ENCODE measurements around the gene SCD. TPM values are rescaled to one million over a fixed set of nuclear protein-coding genes. Genes with fewer than 3 reads are reported as not detected.
A peak's percentile ranks its signal among the peaks of the same experiment; 100 is the strongest.

Gene SCD
- total RNA-seq, 5 donors from 2014 or later (not counting 1 experiment from before 2014, with no cell fraction given), result 2.1 to 5.7 (median 4.7) TPM

GRCh38 chr10:100334762-100335161, 12.3 kb upstream of the SCD start:
- POLR2A ChIA-PET, result no interaction called here
- ATAC-seq (replicated peaks in 1 of 4) (no peak), DNase-seq (no peak)
- Histone ChIP-seq H3K4me3 (ENCODE audit: control insufficient read depth in 1 of 2, extremely low read depth in 1 of 2, low read length in 1 of 2) (no peak overlapping the region), H3K27me3 (replicated peaks in 1 of 2; ENCODE audit: control insufficient read depth in 2 of 2, extremely low read depth in 1 of 2, insufficient read depth in 2 of 2, low read length in 1 of 2) (peaks cover 0 to 21% of the 10 kb centered on the region in 2 experiments), H3K9me3 (no peaks in the 10 kb centered on the region), H3K4me1 (ENCODE audit: control insufficient read depth in 1 of 2, extremely low read depth in 1 of 2, insufficient read depth in 2 of 2, low read length in 2 of 2) (no peaks in the 10 kb centered on the region), H3K36me3 (ENCODE audit: control insufficient read depth in 2 of 2, extremely low read depth in 1 of 2, insufficient read depth in 1 of 2, low read length in 1 of 2) (no peaks in the 10 kb centered on the region), H3K27ac (ENCODE audit: low read length) (no peak overlapping the region)
- no peak overlapping the region for H3K4me3 Mint-ChIP-seq
- peaks cover 0 to 4% (median 4%) of the 10 kb centered on the region in 3 donors for H3K4me1 Mint-ChIP-seq
- WGBS (ENCODE audit: insufficient coverage), result 82% methylated on average over 8 of the region's 9 CpGs
- CTCF ChIA-PET, result interaction anchor here (0.5 to 1.2 kb wide), 3 partner anchors 78 to 962 kb away, joined by 3 read pairs; no protein-coding TSS in a partner anchor
- peaks cover 7 to 24% of the 10 kb centered on the region in 2 donors for H3K27me3 Mint-ChIP-seq
- H3K27ac Mint-ChIP-seq, result no peak overlapping the region
- H3K9me3 Mint-ChIP-seq, result no peaks in the 10 kb centered on the region
- H3K36me3 Mint-ChIP-seq, result no peaks in the 10 kb centered on the region

- peaks cover 0 to 4% (median 4%) of the 10 kb centered on the region in 3 donors for H3K4me1 Mint-ChIP-seq
- no peaks in the 10 kb centered on the region for H3K9me3 Mint-ChIP-seq
- no peaks in the 10 kb centered on the region for H3K36me3 Mint-ChIP-seq
- Histone ChIP-seq H3K9me3 (no peaks in the 10 kb centered on the region), H3K4me3 (ENCODE audit: control insufficient read depth in 1 of 2, extremely low read depth in 1 of 2, low read length in 1 of 2) (no peak overlapping the region), H3K27ac (ENCODE audit: low read length) (no peak overlapping the region), H3K4me1 (ENCODE audit: control insufficient read depth in 1 of 2, extremely low read depth in 1 of 2, insufficient read depth in 2 of 2, low read length in 2 of 2) (no peaks in the 10 kb centered on the region), H3K27me3 (replicated peaks in 1 of 2; ENCODE audit: control insufficient read depth in 2 of 2, extremely low read depth in 1 of 2, insufficient read depth in 2 of 2, low read length in 1 of 2) (peaks cover 0 to 4% of the 10 kb centered on the region in 2 experiments), H3K36me3 (ENCODE audit: control insufficient read depth in 2 of 2, extremely low read depth in 1 of 2, insufficient read depth in 1 of 2, low read length in 1 of 2) (no peaks in the 10 kb centered on the region)
- H3K4me3 Mint-ChIP-seq, result no peak overlapping the region
- DNase-seq (peak; percentile 53 to 87 (median 73)), ATAC-seq (replicated peaks in 1 of 4) (peak; percentile 81 to 90 (median 86))
- ChIA-PET CTCF (interaction anchor here (0.6 to 2.2 kb wide), 8 partner anchors 40 to 170 kb away, joined by 3 to 13 read pairs (median 4); no protein-coding TSS in a partner anchor), POLR2A (interaction anchor here in 1 of 2 donors (0.8 kb wide), 1 partner anchor 32 kb away, joined by 3 read pairs; no protein-coding TSS in a partner anchor)
- 100% methylated on average over 1 of the region's 4 CpGs for WGBS (ENCODE audit: insufficient coverage)
- peaks cover 3 to 7% of the 10 kb centered on the region in 2 donors for H3K27me3 Mint-ChIP-seq
- no peak overlapping the region for H3K27ac Mint-ChIP-seq
Measured at GRCh38 chr10:100338434-100339036, 8.5 kb upstream of the SCD start.

- no peaks in the 10 kb centered on the region for H3K36me3 ChIP-seq (ENCODE audit: control insufficient read depth in 2 of 2, extremely low read depth in 1 of 2, insufficient read depth in 1 of 2, low read length in 1 of 2)
- no peak overlapping the region for H3K27ac Mint-ChIP-seq
- no peaks in the 10 kb centered on the region for H3K4me1 ChIP-seq (ENCODE audit: control insufficient read depth in 1 of 2, extremely low read depth in 1 of 2, insufficient read depth in 2 of 2, low read length in 2 of 2)
- no peak overlapping the region for H3K4me3 Mint-ChIP-seq
- POLR2A ChIA-PET, result interaction anchor here in 1 of 2 donors (0.8 kb wide), 1 partner anchor 32 kb away, joined by 3 read pairs; no protein-coding TSS in a partner anchor
- ATAC-seq (replicated peaks in 1 of 4) (no peak), DNase-seq (peak in 1 of 35 experiments; percentile 16)
- WGBS (ENCODE audit: insufficient coverage), result 43% methylated on average over 4 of the region's 5 CpGs
- no peak overlapping the region for H3K4me3 ChIP-seq (ENCODE audit: control insufficient read depth in 1 of 2, extremely low read depth in 1 of 2, low read length in 1 of 2)
- no peak overlapping the region for H3K27ac ChIP-seq (ENCODE audit: low read length)
- CTCF ChIA-PET, result interaction anchor here (0.9 to 2.2 kb wide), 5 partner anchors 93 to 170 kb away, joined by 3 to 13 read pairs (median 5); no protein-coding TSS in a partner anchor
- H3K36me3 Mint-ChIP-seq, result no peaks in the 10 kb centered on the region
- no peaks in the 10 kb centered on the region for H3K9me3 Mint-ChIP-seq
- peaks cover 0 to 7% of the 10 kb centered on the region in 2 donors for H3K27me3 Mint-ChIP-seq
- H3K9me3 ChIP-seq, result no peaks in the 10 kb centered on the region
- peaks cover 0 to 4% of the 10 kb centered on the region in 2 experiments for H3K27me3 ChIP-seq (replicated peaks in 1 of 2; ENCODE audit: control insufficient read depth in 2 of 2, extremely low read depth in 1 of 2, insufficient read depth in 2 of 2, low read length in 1 of 2)
- H3K4me1 Mint-ChIP-seq, result peaks cover 0 to 4% (median 4%) of the 10 kb centered on the region in 3 donors
Measured at GRCh38 chr10:100339236-100339635, 7.8 kb upstream of the SCD start.

GRCh38 chr10:100340948-100341847, 5.8 kb upstream of the SCD start:
- no peak for ATAC-seq (replicated peaks in 1 of 4)
- POLR2A ChIA-PET, result no interaction called here
- Histone ChIP-seq H3K36me3 (ENCODE audit: control insufficient read depth in 2 of 2, extremely low read depth in 1 of 2, insufficient read depth in 1 of 2, low read length in 1 of 2) (no peaks in the 10 kb centered on the region), H3K9me3 (no peaks in the 10 kb centered on the region), H3K4me1 (ENCODE audit: control insufficient read depth in 1 of 2, extremely low read depth in 1 of 2, insufficient read depth in 2 of 2, low read length in 2 of 2) (peaks cover 0 to 5% of the 10 kb centered on the region in 2 experiments), H3K4me3 (ENCODE audit: control insufficient read depth in 1 of 2, extremely low read depth in 1 of 2, low read length in 1 of 2) (no peak overlapping the region), H3K27me3 (replicated peaks in 1 of 2; ENCODE audit: control insufficient read depth in 2 of 2, extremely low read depth in 1 of 2, insufficient read depth in 2 of 2, low read length in 1 of 2) (no peaks in the 10 kb centered on the region), H3K27ac (ENCODE audit: low read length) (no peak overlapping the region)
- peaks cover 3 to 12% (median 9%) of the 10 kb centered on the region in 3 donors for H3K4me1 Mint-ChIP-seq
- no peak overlapping the region for H3K27ac Mint-ChIP-seq
- no peak overlapping the region for H3K4me3 Mint-ChIP-seq
- peaks cover 0 to 4% of the 10 kb centered on the region in 2 donors for H3K27me3 Mint-ChIP-seq
- no peaks in the 10 kb centered on the region for H3K9me3 Mint-ChIP-seq
- WGBS (ENCODE audit: insufficient coverage), result 67% methylated on average over 6 of the region's 12 CpGs
- H3K36me3 Mint-ChIP-seq, result no peaks in the 10 kb centered on the region
- CTCF ChIA-PET, result interaction anchor here (0.6 to 2.1 kb wide), 6 partner anchors 29 to 168 kb away, joined by 3 to 11 read pairs (median 3); no protein-coding TSS in a partner anchor
- no peak for DNase-seq

- H3K27me3 ChIP-seq (replicated peaks in 1 of 2; ENCODE audit: control insufficient read depth in 2 of 2, extremely low read depth in 1 of 2, insufficient read depth in 2 of 2, low read length in 1 of 2), result no peaks in the 10 kb centered on the region
- Mint-ChIP-seq H3K27me3 (peaks cover 0 to 2% of the 10 kb centered on the region in 2 donors), H3K4me1 (peaks cover 5 to 13% (median 11%) of the 10 kb centered on the region in 3 donors), H3K4me3 (no peak overlapping the region), H3K36me3 (no peaks in the 10 kb centered on the region), H3K27ac (no peak overlapping the region), H3K9me3 (no peaks in the 10 kb centered on the region)
- no peaks in the 10 kb centered on the region for H3K36me3 ChIP-seq (ENCODE audit: control insufficient read depth in 2 of 2, extremely low read depth in 1 of 2, insufficient read depth in 1 of 2, low read length in 1 of 2)
- no peak overlapping the region for H3K4me3 ChIP-seq (ENCODE audit: control insufficient read depth in 1 of 2, extremely low read depth in 1 of 2, low read length in 1 of 2)
- ATAC-seq (replicated peaks in 1 of 4) (peak in 3 of 4 experiments; percentile 23 to 44 (median 29)), DNase-seq (peak in 29 of 35 experiments; percentile 11 to 66 (median 32))
- CTCF ChIA-PET, result interaction anchor here (0.5 to 2.1 kb wide), 11 partner anchors 10 to 342 kb away, joined by 3 to 11 read pairs (median 4); no protein-coding TSS in a partner anchor
- POLR2A ChIA-PET, result no interaction called here
- WGBS (ENCODE audit: insufficient coverage), result 52% methylated on average over 6 of the region's 9 CpGs
- H3K9me3 ChIP-seq, result no peaks in the 10 kb centered on the region
- peaks cover 0 to 13% of the 10 kb centered on the region in 2 experiments for H3K4me1 ChIP-seq (ENCODE audit: control insufficient read depth in 1 of 2, extremely low read depth in 1 of 2, insufficient read depth in 2 of 2, low read length in 2 of 2)
- H3K27ac ChIP-seq (ENCODE audit: low read length), result no peak overlapping the region
Measured at GRCh38 chr10:100341953-100342626, 4.9 kb upstream of the SCD start.

Measured in T-cell (primary cell).